GM12873 (cell line): ENCODE measurements around the gene NLGN1.

Source experiments
- TF ChIP-seq, protein P1 (sequence below): IDR thresholded peaks from 2 replicates; pipeline ENCODE4 v1.5.1; 2012; ENCODE audit warnings: low read depth, mild to moderate bottlenecking, moderate library complexity, low read length, control low read depth; ENCODE audit not compliant: insufficient read depth; ENCODE audit errors: missing control alignments

Gene NLGN1

DNA sequence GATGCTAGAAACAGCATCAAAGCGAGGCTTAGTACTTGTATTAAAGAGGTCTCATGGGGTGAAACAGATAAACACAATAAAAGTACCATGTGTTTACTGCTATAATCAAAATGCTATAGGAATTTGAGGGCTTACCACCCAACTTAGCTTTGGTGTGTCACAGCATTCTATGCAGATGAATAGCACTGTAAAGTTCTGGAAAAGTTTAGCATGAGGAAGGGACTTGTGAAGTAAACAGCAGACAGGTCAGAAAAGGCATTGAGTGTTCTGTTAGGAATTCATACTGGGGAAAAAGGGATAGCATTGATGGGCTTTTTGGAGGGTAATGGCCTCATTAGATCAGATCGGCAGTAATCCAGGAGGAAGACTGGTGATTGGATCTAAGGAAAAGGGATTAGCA, 505.3 kb downstream of the NLGN1 start:
- TF ChIP-seq, protein P1, sequence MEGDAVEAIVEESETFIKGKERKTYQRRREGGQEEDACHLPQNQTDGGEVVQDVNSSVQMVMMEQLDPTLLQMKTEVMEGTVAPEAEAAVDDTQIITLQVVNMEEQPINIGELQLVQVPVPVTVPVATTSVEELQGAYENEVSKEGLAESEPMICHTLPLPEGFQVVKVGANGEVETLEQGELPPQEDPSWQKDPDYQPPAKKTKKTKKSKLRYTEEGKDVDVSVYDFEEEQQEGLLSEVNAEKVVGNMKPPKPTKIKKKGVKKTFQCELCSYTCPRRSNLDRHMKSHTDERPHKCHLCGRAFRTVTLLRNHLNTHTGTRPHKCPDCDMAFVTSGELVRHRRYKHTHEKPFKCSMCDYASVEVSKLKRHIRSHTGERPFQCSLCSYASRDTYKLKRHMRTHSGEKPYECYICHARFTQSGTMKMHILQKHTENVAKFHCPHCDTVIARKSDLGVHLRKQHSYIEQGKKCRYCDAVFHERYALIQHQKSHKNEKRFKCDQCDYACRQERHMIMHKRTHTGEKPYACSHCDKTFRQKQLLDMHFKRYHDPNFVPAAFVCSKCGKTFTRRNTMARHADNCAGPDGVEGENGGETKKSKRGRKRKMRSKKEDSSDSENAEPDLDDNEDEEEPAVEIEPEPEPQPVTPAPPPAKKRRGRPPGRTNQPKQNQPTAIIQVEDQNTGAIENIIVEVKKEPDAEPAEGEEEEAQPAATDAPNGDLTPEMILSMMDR: no peak

GRCh38 chr3:173905381-173905780, 507.8 kb downstream of the NLGN1 start:
- TF ChIP-seq, protein P1: no peak

DNA sequence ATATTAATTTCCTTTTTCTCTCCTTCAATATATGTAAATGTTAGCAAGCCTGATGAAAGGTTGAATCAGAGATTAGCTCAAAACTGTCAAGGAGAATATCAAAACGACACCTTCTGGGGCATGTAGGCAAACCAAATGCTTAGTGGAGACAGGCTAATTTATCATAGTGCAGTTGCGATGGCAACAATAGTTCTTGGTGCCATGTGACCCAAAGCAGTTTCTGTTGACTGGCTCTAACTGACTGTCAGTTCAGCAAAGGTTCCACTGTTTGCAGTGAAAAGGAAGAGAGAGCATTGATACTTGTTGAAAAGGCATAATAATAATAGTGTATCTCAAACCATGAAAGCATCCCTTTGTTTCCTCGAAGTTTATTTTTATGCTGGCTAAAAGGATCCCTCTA, 513.9 kb downstream of the NLGN1 start:
- TF ChIP-seq, protein P1: no peak

- TF ChIP-seq, protein P1: no peak
Measured at GRCh38 chr3:173912126-173912525, 514.6 kb downstream of the NLGN1 start.

- TF ChIP-seq, protein P1: no peak
Measured at GRCh38 chr3:173913397-173913796, 515.9 kb downstream of the NLGN1 start.

- TF ChIP-seq, protein P1: no peak
Measured at GRCh38 chr3:173913974-173914421, 516.5 kb downstream of the NLGN1 start.

DNA sequence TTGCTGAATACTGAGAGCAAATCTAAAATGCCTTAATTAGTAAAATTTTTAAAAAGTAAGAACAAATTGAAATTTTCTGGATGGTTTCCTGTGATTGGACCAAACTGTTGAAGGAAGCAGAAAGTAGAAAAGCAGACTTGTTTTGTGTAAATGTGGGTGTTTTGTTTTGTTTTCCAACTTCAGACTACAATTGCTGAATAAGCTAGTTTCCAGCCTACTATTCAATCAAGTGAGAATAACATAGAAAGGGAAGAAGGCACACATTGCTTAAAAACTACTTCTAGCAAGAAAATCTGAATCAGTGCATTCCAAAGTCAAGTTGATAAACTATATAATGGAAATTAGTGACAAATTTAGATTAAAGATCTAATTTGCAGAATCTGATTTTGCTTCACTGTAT, 519.3 kb downstream of the NLGN1 start:
- TF ChIP-seq, protein P1: no peak

DNA sequence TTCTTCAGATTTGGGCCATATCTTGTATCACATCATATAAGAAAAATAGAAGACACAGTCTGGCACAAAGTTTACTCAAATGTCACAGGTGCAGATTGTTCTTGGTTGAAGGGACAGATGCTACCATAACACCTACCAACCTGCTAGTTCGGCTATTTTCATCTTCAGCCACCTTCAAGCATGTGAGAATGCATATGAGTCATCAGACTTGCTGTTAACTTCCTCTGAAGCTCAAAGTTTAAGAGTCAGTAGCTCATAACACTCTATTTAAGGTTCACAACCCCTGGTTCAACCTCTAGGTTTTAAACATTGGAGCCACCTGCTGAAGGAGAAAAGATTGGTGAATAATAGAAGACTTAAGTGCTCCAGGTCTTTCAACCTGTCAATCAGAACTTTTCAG, 522.8 kb downstream of the NLGN1 start:
- TF ChIP-seq, protein P1: no peak
